SK-N-SH (cell line): ENCODE results near the gene DDX31. TPM values are rescaled to one million over a fixed set of nuclear protein-coding genes. Genes with fewer than 3 reads are reported as not detected.

Experiments used
- CTCF ChIA-PET: fragments of 300-600, 350-600 bp; formaldehyde crosslinking; extraction: SDS; loops from one replicate; lab custom pipeline; 2021; lab: Yijun Ruan, JAX
- POLR2A ChIA-PET: fragments of 350-600 bp; sonication (Branson Sonifier 250); formaldehyde crosslinking; extraction: SDS; loops from one replicate; lab custom pipeline; 2020; ENCODE audit warnings: antibody characterized with exemption, inconsistent platforms; lab: Yijun Ruan, JAX
- DNase-seq: peaks from one replicate; pipeline ENCODE4 v3.0.0; 2012
- H2AFZ ChIP-seq: fragments of 200-600 bp; sonication (generic); 2 replicates; pipeline ENCODE4 v1.8.1; 2016; ENCODE audit warnings: antibody characterized with exemption, mild to moderate bottlenecking, low read depth
- H3F3A ChIP-seq: fragments of 200-600 bp; sonication (generic); replicated peaks from 2 replicates; pipeline ENCODE3; 2016; ENCODE audit warnings: antibody characterized with exemption, mild to moderate bottlenecking; ENCODE audit not compliant: insufficient read depth
- H3K27ac ChIP-seq, 2 experiments: fragments of 200-500 bp in 1 of 2; fragments of 200-600 bp in 1 of 2; sonication (Bioruptor generic) in 1 of 2; sonication (generic), shearing (Covaris generic) in 1 of 2; 2 replicates each; pipeline versions ENCODE4 v1.5.1 to v1.6.1; 2014 to 2016; ENCODE audit warnings: low read depth in 2 of 2, inconsistent platforms in 1 of 2, low read length in 1 of 2, mild to moderate bottlenecking in 1 of 2, mixed read lengths in 1 of 2
- H3K27me3 ChIP-seq: fragments of 200-600 bp; sonication (generic), shearing (Covaris generic); 2 replicates; pipeline ENCODE4 v1.6.1; 2016; ENCODE audit warnings: mixed run types; ENCODE audit not compliant: insufficient read depth
- H3K36me3 ChIP-seq, 2 experiments: fragments of 200-500 bp in 1 of 2; fragments of 200-600 bp in 1 of 2; sonication (Bioruptor generic) in 1 of 2; sonication (generic) in 1 of 2; replicated peaks in 1 of 2; 2 replicates each; pipeline versions ENCODE3 to v1.5.1; 2014 to 2016; ENCODE audit warnings: low read length in 1 of 2, mild to moderate bottlenecking in 1 of 2; ENCODE audit not compliant: insufficient read depth in 2 of 2, control insufficient read depth in 1 of 2
- H3K4me1 ChIP-seq, 2 experiments: fragments of 200-500 bp in 1 of 2; fragments of 200-600 bp in 1 of 2; sonication (Bioruptor generic) in 1 of 2; sonication (generic), shearing (Covaris generic) in 1 of 2; 2 replicates each; pipeline versions ENCODE4 v1.5.1 to v1.6.1; 2014 to 2016; ENCODE audit warnings: low read depth in 1 of 2, low read length in 1 of 2, mixed run types in 1 of 2; ENCODE audit not compliant: insufficient read depth in 2 of 2, control insufficient read depth in 1 of 2
- H3K4me2 ChIP-seq: fragments of 200-600 bp; sonication (generic), shearing (Covaris generic); 2 replicates; pipeline ENCODE4 v1.6.1; 2017; ENCODE audit warnings: mixed run types
- H3K4me3 ChIP-seq, 2 experiments: fragments of 200-500 bp in 1 of 2; fragments of 200-600 bp in 1 of 2; sonication (Bioruptor generic) in 1 of 2; sonication (generic), shearing (Covaris generic) in 1 of 2; 2 replicates each; pipeline versions ENCODE4 v1.5.1 to v1.8.1; 2014 to 2016; ENCODE audit warnings: low read depth in 2 of 2, inconsistent platforms in 1 of 2, low read length in 1 of 2, mild to moderate bottlenecking in 1 of 2, mixed read lengths in 1 of 2, moderate library complexity in 1 of 2
- H3K79me2 ChIP-seq: fragments of 200-600 bp; sonication (generic); 2 replicates; pipeline ENCODE4 v1.8.1; 2017; ENCODE audit warnings: mild to moderate bottlenecking; ENCODE audit not compliant: insufficient read depth
- H3K9ac ChIP-seq: fragments of 200-600 bp; sonication (generic); 2 replicates; pipeline ENCODE4 v1.6.1; 2017; ENCODE audit warnings: mixed run types
- H3K9me2 ChIP-seq: fragments of 200-600 bp; sonication (generic); 2 replicates; pipeline ENCODE4 v1.6.1; 2017; ENCODE audit warnings: mixed run types
- H3K9me3 ChIP-seq: fragments of 200-600 bp; sonication (generic); 2 replicates; pipeline ENCODE4 v1.6.1; 2017; ENCODE audit warnings: mixed run types, mild to moderate bottlenecking, moderate library complexity
- H4K20me1 ChIP-seq: fragments of 200-600 bp; sonication (generic); 2 replicates; pipeline ENCODE4 v1.6.1; 2017; ENCODE audit warnings: mild to moderate bottlenecking, mixed run types; ENCODE audit not compliant: insufficient read depth
- EP300 ChIP-seq, 2 experiments: IDR thresholded peaks; 2 replicates each; pipeline versions ENCODE4 v1.4.0 to v1.6.1; 2012; ENCODE audit warnings: borderline replicate concordance in 1 of 2, low read depth in 1 of 2, low read length in 1 of 2
- FOXM1 ChIP-seq: IDR thresholded peaks from 2 replicates; pipeline ENCODE4 v1.4.0; 2012; ENCODE audit warnings: low read depth, mild to moderate bottlenecking
- GABPA ChIP-seq: IDR thresholded peaks from 2 replicates; pipeline ENCODE4 v1.4.0; 2012; ENCODE audit warnings: low read depth, mild to moderate bottlenecking
- GATA2 ChIP-seq: sonication (generic); formaldehyde crosslinking; IDR thresholded peaks from 2 replicates; pipeline ENCODE4 v1.5.0; 2020; ENCODE audit warnings: mild to moderate bottlenecking, missing genetic modification reagents
- JUND ChIP-seq: IDR thresholded peaks from 2 replicates; pipeline ENCODE4 v1.4.0; 2012
- MAX ChIP-seq: IDR thresholded peaks from 2 replicates; pipeline ENCODE4 v1.4.0; 2012; ENCODE audit warnings: low read depth
- MXI1 ChIP-seq: IDR thresholded peaks from 2 replicates; pipeline ENCODE4 v1.6.1; 2012; ENCODE audit warnings: mild to moderate bottlenecking, low read depth, low read length, improper control_type of control experiment
- NFIC ChIP-seq: IDR thresholded peaks from 2 replicates; pipeline ENCODE4 v1.4.0; 2012; ENCODE audit warnings: borderline replicate concordance
- RAD21 ChIP-seq: IDR thresholded peaks from 2 replicates; pipeline ENCODE4 v1.6.1; 2012; ENCODE audit warnings: mild to moderate bottlenecking, low read length
- RCOR1 ChIP-seq: fragments of 150-350 bp; IDR thresholded peaks from 2 replicates; pipeline ENCODE4 v1.6.1; 2017; ENCODE audit warnings: antibody characterized with exemption, low read length
- RFX5 ChIP-seq: IDR thresholded peaks from 2 replicates; pipeline ENCODE4 v1.6.1; 2012; ENCODE audit warnings: mild to moderate bottlenecking, improper control_type of control experiment, low read length
- RXRA ChIP-seq: IDR thresholded peaks from 2 replicates; pipeline ENCODE4 v1.4.0; 2012; ENCODE audit warnings: low read depth, mild to moderate bottlenecking, borderline replicate concordance
- YY1 ChIP-seq: IDR thresholded peaks from 2 replicates; pipeline ENCODE4 v1.4.0; 2012; ENCODE audit warnings: low read depth, mild to moderate bottlenecking
- WGBS: methylation state at CpG from one replicate; pipeline ENCODE4 v1.1.6; 2017; ENCODE audit warnings: low lambda C conversion rate; 5-methylcytosine and 5-hydroxymethylcytosine counted together
- polyA plus RNA-seq, 3 experiments: library from polyadenylated mRNA; depleted of rRNA; stranded (reverse); fragments of >200 nt; gene quantifications; 2 replicates each; pipeline ENCODE4 v1.2.3, GENCODE V29; 2012
- TF ChIP-seq, protein P1 (sequence below): fragments of 150-350 bp; IDR thresholded peaks from 2 replicates; pipeline ENCODE4 v1.6.1; 2016; ENCODE audit warnings: mild to moderate bottlenecking, low read depth, low read length

Gene DDX31
- polyA plus RNA-seq, 1 of the 3 experiments (the other 2 are of a cell fraction): 13.9 TPM

- ChIA-PET POLR2A (no interaction called here), CTCF (interaction anchor here (0.8 to 3.1 kb wide), 5 partner anchors 88 to 320 kb away, joined by 3 to 15 read pairs (median 3); partner anchors contain the start of gene GTF3C4)
- Histone ChIP-seq H3K9me3 (no peaks in the 10 kb centered on the region), H3K4me2 (peak within 1 kb of the TSS; percentile 86), H4K20me1 (peaks cover 35% of the 10 kb centered on the region), H3K4me3 (peak within 1 kb of the TSS; percentile 39 to 61), H3K27me3 (peaks cover 90% of the 10 kb centered on the region), H3K4me1 (peaks cover 8% of the 10 kb centered on the region in 2 experiments; a peak in 1 of 4 replicates), H3K9ac (no peak within 1 kb of the TSS), H3K9me2 (no peaks in the 10 kb centered on the region), H2AFZ (no peak within 1 kb of the TSS), H3F3A (no peaks in the 10 kb centered on the region), H3K79me2 (no peaks in the 10 kb centered on the region), H3K27ac (no peak within 1 kb of the TSS), H3K36me3 (no peaks in the 10 kb centered on the region)
- DNase-seq: peak; percentile 50
- TF ChIP-seq MXI1 (no peak), JUND (no peak), GABPA (no peak), RAD21 (no peak), MAX (no peak), YY1 (no peak)
- TF ChIP-seq, protein P1, sequence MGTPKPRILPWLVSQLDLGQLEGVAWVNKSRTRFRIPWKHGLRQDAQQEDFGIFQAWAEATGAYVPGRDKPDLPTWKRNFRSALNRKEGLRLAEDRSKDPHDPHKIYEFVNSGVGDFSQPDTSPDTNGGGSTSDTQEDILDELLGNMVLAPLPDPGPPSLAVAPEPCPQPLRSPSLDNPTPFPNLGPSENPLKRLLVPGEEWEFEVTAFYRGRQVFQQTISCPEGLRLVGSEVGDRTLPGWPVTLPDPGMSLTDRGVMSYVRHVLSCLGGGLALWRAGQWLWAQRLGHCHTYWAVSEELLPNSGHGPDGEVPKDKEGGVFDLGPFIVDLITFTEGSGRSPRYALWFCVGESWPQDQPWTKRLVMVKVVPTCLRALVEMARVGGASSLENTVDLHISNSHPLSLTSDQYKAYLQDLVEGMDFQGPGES: no peak
- 7% methylated on average over 14 of the region's 36 CpGs for WGBS
Measured at GRCh38 chr9:132582276-132582785, 87.5 kb downstream of the DDX31 start, which contains the start of gene BARHL1. Gene BARHL1, plus strand, starts transcription at chr9:132582606. Its CDS starts 192 bp downstream, at chr9:132582798.

DNA sequence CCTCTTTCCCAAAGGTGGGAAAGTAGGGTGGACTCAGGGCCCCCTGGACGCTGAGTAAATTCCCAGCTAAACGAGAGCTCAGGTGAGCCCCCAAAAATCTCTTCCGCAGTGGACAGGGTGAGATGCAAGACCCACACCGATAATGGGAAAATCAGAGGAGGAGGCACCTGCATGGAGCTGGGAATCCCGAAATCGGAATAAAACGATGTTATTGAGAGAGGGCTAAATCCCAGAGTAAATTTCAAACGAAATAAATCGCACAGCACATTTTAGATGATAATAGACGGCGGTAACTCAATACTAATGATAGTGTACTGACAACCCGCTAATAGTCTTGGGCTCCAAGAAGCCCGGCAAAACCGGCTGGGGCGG, 90.4 kb downstream of the DDX31 start:
- no peak overlapping the region for H3K27ac ChIP-seq
- TF ChIP-seq RCOR1: no peak
- TF ChIP-seq RXRA: no peak
- TF ChIP-seq, all 33 proteins: peak for 0
- CTCF ChIA-PET: interaction anchor here (1.3 kb wide), 1 partner anchor 32 kb away, joined by 3 read pairs; no protein-coding TSS in a partner anchor
- no peaks in the 10 kb centered on the region for H3F3A ChIP-seq
- 66% methylated on average over 15 of the region's 15 CpGs for WGBS
- H3K9me3 ChIP-seq: no peaks in the 10 kb centered on the region
- no peak overlapping the region for H3K9ac ChIP-seq
- H3K79me2 ChIP-seq: no peaks in the 10 kb centered on the region
- H4K20me1 ChIP-seq: peaks cover 24% of the 10 kb centered on the region
- peaks cover 67% of the 10 kb centered on the region for H3K27me3 ChIP-seq
- POLR2A ChIA-PET: interaction anchor here (1.1 kb wide), 1 partner anchor 13 kb away, joined by 4 read pairs; no protein-coding TSS in a partner anchor
- no peak for DNase-seq
- H3K9me2 ChIP-seq: no peaks in the 10 kb centered on the region
- no peak overlapping the region for H2AFZ ChIP-seq
- H3K36me3 ChIP-seq: no peaks in the 10 kb centered on the region
- no peak overlapping the region for H3K4me3 ChIP-seq
- peaks cover 3 to 8% of the 10 kb centered on the region in 2 experiments; a peak in 1 of 4 replicates for H3K4me1 ChIP-seq
- H3K4me2 ChIP-seq: no peak overlapping the region

GRCh38 chr9:132578367-132578932, 91.3 kb downstream of the DDX31 start:
- H3K27me3 ChIP-seq: peaks cover 60% of the 10 kb centered on the region
- CTCF ChIA-PET: interaction anchor here (0.7 to 1.6 kb wide), 2 partner anchors 220 to 221 kb away, joined by 3 to 4 read pairs; no protein-coding TSS in a partner anchor
- no peak overlapping the region for H3K4me2 ChIP-seq
- no peaks in the 10 kb centered on the region for H3F3A ChIP-seq
- H3K4me1 ChIP-seq: peaks cover 3 to 8% of the 10 kb centered on the region in 2 experiments; a peak in 1 of 4 replicates
- WGBS: 47% methylated on average over 7 of the region's 7 CpGs
- H3K9me2 ChIP-seq: no peaks in the 10 kb centered on the region
- DNase-seq: no peak
- H3K27ac ChIP-seq: no peak overlapping the region
- H3K36me3 ChIP-seq: no peaks in the 10 kb centered on the region
- TF ChIP-seq EP300 (IDR thresholded peaks at IDR 0.05; ENCODE audit: borderline replicate concordance in 1 of 2, low read depth in 1 of 2, low read length in 1 of 2): no peak
- TF ChIP-seq, protein P1: no peak
- no peak for TF ChIP-seq RFX5
- no peak for TF ChIP-seq NFIC
- no peak for TF ChIP-seq GATA2 (CRISPR knock-in tag)
- no peak for TF ChIP-seq RCOR1
- TF ChIP-seq FOXM1: no peak
- no peak overlapping the region for H3K9ac ChIP-seq
- no peak overlapping the region for H2AFZ ChIP-seq
- no peak overlapping the region for H3K4me3 ChIP-seq
- POLR2A ChIA-PET: no interaction called here
- H3K9me3 ChIP-seq: no peaks in the 10 kb centered on the region
- H4K20me1 ChIP-seq: peaks cover 19% of the 10 kb centered on the region
- H3K79me2 ChIP-seq: no peaks in the 10 kb centered on the region
